GM19193 (cell line): ENCODE results near the gene CHKA.

Source experiments
- POLR2A ChIP-seq: IDR thresholded peaks from 4 replicates; pipeline ENCODE4 v1.6.1; 2011; ENCODE audit not compliant: insufficient read depth, insufficient read length; ENCODE audit errors: extremely low read depth

The CHKA gene

DNA sequence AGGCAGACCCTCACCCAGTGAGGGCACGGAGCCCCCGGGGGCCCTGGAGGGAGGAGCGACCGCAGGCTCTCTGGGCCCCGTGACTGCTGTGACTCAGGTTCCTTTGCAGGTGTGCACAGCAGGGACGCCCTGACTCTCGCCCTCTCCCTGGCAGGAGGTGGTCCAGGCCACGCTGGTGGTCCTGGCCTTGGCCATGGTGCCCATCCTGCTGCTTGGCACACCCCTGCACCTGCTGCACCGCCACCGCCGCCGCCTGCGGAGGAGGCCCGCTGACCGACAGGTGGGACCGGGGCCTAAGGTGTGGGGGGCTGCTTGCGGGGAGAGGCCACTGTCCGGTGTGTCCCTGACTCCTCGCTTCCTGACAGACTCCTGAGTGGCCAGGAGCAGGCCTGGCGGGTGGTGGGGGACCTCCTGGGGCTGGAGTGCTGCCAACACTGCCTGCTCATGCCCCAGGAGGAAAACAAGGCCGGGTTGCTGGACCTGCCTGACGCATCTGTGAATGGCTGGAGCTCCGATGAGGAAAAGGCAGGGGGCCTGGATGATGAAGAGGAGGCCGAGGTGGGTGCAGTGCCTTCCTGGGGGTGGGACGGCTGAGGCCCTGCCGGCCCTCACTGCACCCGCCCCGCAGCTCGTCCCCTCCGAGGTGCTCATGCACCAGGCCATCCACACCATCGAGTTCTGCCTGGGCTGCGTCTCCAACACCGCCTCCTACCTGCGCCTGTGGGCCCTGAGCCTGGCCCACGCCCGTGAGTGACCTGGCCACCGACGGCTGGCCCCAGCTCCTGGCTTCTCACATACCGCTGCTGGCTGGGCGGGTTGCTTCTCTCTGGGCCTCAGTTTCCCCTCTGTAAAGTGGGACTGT lies 71.4 kb downstream of the CHKA start:
- TF ChIP-seq POLR2A: no peak

DNA sequence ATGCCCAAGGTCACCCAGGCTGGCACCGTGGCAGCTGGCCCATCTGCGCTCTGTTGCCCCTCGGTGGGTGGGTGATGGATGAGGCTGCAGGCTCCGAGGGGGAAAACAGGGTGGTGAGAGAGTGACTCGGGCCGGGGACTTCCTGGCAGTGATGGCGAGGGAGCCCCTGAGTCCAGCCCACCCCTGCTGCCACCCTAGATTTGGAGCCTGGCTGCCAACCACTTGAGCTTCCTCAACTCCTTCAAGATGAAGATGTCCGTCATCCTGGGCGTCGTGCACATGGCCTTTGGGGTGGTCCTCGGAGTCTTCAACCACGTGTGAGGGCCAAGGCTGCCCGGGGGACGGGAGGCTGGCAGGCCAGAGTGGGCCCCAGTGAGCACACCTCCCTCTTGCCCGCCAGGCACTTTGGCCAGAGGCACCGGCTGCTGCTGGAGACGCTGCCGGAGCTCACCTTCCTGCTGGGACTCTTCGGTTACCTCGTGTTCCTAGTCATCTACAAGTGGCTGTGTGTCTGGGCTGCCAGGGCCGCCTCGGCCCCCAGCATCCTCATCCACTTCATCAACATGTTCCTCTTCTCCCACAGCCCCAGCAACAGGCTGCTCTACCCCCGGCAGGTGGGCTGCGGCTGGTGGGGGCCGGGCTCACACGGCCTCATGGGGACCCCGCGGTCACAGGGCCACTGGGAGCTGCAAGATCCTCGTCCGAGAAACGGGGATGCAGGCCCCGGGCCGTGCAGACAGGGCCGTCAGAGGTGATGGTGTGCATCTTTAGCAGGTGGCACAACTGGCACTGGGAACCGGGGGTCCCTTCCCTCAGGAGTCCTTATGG lies 72.3 kb downstream of the CHKA start:
- TF ChIP-seq POLR2A: no peak

DNA sequence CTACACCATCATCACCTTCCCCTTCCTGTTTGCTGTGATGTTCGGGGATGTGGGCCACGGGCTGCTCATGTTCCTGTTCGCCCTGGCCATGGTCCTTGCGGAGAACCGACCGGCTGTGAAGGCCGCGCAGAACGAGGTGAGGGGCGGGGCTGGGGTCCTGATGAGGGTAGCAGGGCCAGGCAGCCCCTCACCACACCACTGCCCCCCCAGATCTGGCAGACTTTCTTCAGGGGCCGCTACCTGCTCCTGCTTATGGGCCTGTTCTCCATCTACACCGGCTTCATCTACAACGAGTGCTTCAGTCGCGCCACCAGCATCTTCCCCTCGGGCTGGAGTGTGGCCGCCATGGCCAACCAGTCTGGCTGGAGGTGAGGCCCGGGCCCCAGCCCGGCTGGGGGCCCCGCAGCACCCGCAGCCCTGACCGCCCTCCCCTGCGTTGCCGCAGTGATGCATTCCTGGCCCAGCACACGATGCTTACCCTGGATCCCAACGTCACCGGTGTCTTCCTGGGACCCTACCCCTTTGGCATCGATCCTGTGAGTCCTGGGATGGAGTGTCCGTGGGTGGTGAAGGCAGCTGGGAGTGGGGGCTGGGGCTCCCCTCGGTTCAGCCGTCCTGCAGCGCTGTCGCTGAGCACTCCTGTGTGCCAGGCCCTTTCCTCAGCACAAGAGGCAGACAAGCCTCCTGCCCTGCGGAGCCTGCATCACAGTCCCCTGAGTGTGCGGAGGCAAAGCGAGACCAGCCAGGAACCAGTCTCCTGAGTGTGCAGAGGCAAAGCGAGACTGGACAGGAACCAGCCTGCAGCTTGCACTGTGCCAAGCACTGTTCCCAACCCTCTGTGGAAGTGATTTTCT lies 73.5 kb downstream of the CHKA start:
- TF ChIP-seq POLR2A: no peak

DNA sequence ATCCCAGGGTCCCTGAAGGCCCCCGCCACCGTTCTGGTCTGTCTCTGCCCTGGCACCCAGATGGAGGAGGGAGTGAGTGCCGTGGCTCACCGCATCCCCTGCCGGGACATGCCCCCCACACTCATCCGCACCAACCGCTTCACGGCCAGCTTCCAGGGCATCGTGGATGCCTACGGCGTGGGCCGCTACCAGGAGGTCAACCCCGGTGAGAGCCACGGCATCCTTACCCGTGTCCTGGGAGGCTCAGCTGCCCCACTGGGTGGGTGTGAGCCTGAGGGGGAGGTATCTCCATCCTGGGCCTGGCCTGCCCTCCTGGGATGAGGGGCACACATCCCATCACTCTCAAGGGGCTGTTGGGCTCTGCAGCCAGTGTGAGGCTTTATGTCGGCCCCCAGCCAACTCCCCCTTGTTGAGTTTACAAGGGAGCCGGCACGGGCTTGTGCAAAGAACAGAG lies 76.3 kb downstream of the CHKA start:
- TF ChIP-seq POLR2A: no peak

DNA sequence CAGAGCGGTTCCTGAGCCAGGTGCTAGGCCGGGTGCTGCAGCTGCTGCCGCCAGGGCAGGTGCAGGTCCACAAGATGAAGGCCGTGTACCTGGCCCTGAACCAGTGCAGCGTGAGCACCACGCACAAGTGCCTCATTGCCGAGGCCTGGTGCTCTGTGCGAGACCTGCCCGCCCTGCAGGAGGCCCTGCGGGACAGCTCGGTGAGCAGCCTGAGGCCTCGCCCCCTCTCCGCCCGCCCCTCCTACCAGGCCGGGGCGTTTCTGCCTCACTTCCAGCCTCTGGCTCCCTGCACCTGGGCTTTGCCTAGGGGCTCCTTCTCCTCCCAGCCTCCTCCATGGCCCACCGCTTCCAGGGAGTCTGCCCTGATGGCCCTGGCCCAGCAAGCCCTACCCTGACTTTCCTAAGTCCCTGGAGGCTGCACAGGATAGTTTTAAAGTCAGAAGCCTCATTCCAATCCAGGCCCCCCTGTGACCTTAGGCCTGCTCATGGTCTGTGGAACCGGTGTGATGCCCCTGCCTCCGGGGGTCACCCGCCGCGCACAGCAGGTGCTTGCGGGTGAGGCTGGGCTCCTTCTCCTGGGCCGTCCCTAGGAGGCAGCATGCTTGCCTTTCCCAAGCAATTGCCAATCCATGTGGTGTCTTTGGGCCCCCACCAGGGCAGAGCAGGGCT lies 76.9 kb downstream of the CHKA start:
- no peak for TF ChIP-seq POLR2A

DNA sequence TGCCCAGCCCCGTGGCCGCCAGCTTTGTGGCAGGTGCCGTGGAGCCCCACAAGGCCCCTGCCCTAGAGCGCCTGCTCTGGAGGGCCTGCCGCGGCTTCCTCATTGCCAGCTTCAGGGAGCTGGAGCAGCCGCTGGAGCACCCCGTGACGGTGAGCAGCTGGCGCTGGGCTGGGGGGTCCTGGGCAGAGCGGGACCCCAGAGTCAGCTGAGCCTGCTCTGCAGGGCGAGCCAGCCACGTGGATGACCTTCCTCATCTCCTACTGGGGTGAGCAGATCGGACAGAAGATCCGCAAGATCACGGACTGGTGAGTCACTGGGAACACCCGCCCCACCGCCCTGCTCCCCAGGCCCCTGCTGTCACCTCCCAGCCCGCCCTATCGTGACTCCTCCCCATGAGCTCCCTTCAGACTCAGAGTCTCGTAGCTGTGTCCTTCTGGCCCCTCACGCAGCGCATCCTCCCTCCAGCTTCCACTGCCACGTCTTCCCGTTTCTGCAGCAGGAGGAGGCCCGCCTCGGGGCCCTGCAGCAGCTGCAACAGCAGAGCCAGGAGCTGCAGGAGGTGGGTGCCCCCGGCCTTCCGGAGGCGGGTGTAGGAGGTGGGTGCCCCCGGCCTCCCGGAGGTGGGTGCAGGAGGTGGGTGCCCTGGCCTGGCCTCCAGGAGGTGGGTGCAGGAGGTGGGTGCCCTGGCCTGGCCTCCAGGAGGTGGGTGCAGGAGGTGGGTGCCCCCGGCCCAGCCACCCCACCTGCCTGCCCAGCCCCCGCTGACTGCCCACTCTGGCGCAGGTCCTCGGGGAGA lies 77.6 kb downstream of the CHKA start:
- no peak for TF ChIP-seq POLR2A

DNA sequence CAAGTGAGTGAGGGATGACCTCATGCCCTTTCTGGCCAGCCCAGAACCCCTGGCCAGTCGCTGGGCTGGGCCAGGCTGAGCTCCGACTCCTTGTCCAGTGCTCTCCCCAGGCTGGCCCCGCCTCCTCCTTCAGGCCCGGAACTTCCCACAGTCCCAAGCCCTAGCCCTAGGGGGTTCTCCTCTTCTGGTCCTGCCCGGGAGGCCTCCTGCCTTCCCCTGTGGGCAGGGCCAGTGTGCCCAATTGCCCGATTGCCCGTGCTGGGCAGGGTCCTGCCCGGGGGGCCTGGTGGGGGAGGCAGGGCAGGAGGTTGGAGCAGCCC lies 78.2 kb downstream of the CHKA start:
- TF ChIP-seq POLR2A: no peak

DNA sequence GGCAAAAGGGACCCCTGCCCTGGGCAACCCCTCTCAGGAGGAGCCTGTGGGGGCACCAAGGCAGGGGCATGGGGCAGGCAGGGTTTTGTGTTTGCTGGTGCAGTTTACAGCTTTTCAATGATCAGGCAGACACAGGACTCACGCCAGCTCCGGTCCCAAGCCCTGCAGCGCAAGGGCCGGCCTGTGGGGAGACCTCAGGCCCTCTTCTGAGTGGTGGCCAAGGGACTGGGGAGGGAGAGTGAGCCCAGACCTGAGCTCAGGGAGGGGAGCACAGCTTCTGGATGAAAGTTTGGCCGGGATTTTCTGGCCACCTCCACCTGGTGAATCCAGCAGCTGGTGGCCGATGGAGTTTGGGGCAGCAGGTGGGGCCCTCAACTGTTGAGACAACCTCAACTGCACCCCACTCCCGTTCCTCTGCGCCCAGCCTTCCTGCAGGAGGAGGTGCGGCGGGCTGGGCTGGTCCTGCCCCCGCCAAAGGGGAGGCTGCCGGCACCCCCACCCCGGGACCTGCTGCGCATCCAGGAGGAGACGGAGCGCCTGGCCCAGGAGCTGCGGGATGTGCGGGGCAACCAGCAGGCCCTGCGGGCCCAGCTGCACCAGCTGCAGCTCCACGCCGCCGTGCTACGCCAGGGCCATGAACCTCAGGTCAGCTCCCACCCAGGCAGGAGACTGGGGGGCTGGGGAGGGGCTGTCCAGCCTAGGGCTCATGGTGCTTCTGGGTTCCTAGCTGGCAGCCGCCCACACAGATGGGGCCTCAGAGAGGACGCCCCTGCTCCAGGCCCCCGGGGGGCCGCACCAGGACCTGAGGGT lies 78.8 kb downstream of the CHKA start:
- no peak for TF ChIP-seq POLR2A

DNA sequence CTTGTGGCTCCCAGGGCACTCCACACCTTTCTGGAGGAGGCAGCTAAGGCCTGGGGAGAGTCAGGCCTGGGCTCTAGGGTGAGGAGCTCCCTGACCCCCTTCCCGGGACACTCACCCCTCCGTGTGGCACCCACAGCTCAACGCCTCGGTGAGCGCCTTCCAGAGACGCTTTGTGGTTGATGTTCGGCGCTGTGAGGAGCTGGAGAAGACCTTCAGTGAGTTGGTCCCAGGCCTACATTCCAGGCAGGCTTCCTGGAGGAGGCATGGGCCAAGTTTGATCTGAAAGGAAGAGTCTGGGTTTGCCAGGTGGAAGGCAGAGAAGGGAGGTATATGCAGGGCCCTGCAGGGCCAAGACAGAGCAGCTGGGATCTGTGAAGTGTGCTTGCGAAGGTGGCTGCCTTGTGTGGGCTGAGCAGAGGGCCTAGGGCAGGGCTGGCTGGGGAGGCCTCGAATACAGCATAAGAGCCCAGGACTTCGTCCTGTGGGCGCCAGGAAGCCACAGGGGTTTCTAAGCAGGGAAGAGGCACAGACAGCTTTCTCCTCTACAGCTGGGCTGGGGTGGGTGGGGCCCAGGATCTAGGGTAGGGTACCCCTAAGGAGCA lies 79.5 kb downstream of the CHKA start:
- no peak for TF ChIP-seq POLR2A

DNA sequence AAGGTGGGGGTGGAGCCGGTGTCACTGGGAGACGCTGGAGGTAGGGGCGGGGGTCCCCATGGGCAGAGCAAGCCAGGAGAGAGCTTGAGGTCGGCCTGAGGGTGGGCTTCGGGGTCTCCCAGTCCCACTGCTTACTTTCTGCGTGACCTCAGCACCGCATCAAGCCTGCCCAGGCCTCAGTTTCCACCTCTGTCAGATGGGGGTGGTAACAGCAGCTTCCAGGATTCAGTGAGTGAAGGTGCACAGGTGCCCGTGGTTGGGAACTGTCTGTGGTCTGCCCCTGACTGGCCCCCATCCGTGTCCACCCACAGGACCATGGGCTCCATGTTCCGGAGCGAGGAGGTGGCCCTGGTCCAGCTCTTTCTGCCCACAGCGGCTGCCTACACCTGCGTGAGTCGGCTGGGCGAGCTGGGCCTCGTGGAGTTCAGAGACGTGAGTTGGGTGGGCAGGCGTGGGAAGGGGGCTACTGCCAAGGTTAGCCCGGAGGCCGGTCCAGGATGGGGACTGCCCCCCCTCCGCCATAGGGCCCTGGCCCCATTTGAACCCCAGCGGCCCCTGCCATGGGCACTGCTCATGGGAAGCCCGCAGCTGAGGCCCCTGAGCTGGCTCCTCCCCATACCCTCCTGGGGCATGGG lies 80.1 kb downstream of the CHKA start:
- TF ChIP-seq POLR2A: no peak

DNA sequence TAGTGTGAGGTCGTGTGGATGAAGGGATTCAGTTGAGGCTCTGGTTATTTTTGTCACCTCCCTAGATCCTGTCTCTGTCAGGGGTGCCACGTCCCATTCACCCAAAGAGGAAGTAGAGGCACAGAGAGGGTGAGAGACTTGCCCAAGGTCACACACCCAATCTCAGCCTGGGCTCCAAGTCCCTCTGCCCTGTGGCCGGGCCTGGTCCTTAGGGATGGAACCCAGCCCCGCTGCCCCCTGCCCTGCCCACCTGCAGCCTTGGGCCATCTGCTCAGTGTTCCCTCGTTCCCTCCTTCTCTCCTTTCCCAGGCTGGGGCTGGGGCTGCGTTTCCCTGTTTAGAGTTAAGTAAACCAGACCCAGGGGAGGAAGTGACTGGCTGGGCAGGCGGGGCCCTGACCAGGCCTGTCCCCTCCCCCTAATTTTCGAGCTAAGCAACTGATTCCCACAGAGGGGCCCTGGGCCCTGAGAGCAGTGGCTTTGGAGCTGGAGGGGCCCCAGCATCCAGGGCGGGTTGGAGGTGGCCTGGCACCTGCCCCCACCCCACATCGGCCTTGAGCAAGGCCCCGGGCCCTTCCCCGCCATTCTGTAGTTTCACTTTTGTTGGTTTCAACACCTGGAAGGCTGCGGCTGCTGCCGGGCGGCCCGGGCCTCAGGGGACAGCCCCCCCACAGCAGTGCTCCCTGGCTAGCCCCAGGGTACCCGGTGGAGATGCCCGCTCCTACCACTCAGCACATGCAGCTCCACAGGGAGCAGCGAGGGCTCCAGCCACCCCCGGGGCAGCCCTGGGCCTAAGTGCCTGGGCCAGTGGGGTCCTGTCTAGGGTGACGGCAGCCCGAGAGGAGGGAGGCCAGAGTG lies 80.9 kb downstream of the CHKA start:
- peak; percentile 68 for TF ChIP-seq POLR2A
